Vagina (tissue), 2 donors: ENCODE results near the gene CCDC197. TPM values are rescaled to one million over a fixed set of nuclear protein-coding genes. Genes with fewer than 3 reads are reported as not detected.

Experiments
- DNase-seq, 2 donors: peaks; one replicate each; pipeline ENCODE4 v3.0.0-alpha.2; 2017; ENCODE audit errors: extremely low spot score in 2 of 2
- H3K27ac ChIP-seq: fragments of 200-600 bp; sonication (generic); one replicate; pipeline ENCODE4 v1.5.1; 2019
- H3K27me3 ChIP-seq: fragments of 200-600 bp; sonication (generic); one replicate; pipeline ENCODE4 v1.5.1; 2019
- H3K36me3 ChIP-seq, 2 donors: fragments of 200-600 bp; sonication (generic); one replicate each; pipeline ENCODE4 v1.5.1; 2017 to 2019
- H3K4me1 ChIP-seq: fragments of 200-600 bp; sonication (generic); one replicate; pipeline ENCODE4 v1.5.1; 2019
- H3K4me3 ChIP-seq, 2 donors: fragments of 200-600 bp; sonication (generic); 1 replicate in 1 of 2; 2 replicates in 1 of 2; pipeline ENCODE4 v1.5.1; 2016 to 2019
- H3K9me3 ChIP-seq: fragments of 200-600 bp; sonication (generic); one replicate; pipeline ENCODE4 v1.5.1; 2019
- POLR2A ChIP-seq, 2 donors: fragments of 450-650 bp; IDR thresholded peaks; one replicate each; pipeline ENCODE4 v1.6.1; 2017; ENCODE audit warnings: antibody characterized with exemption in 2 of 2, mild to moderate bottlenecking in 2 of 2, moderate library complexity in 2 of 2
- POLR2AphosphoS5 ChIP-seq, 2 donors: sonication (generic); formaldehyde crosslinking; IDR thresholded peaks; one replicate each; pipeline ENCODE4 v1.9.0; 2017; ENCODE audit warnings: antibody characterized with exemption in 2 of 2, mild to moderate bottlenecking in 2 of 2, low read depth in 1 of 2; ENCODE audit not compliant: insufficient read depth in 1 of 2
- intact Hi-C: fragments of 100-400 bp; cut with DNase I; formaldehyde crosslinking; loops from one replicate; pipeline ENCODE4 v1.15.1; 2023
- total RNA-seq: library from RNA; depleted of rRNA; stranded (reverse); fragments of >200 nt; gene quantifications from one replicate; pipeline ENCODE4 v1.2.3, GENCODE V29; 2016
- TF ChIP-seq, protein P1 (sequence below), 3 experiments: fragments of 450-650 bp in 2 of 3; fragments of 200-600 bp in 1 of 3; sonication (generic) in 1 of 3; IDR thresholded peaks; one replicate each; pipeline ENCODE4 v1.5.1; 2017 to 2019; ENCODE audit warnings: antibody characterized with exemption in 3 of 3, mild to moderate bottlenecking in 2 of 3, moderate library complexity in 2 of 3

Gene CCDC197
- total RNA-seq, 1 donor from 2014 or later: not detected

GRCh38 chr14:94000267-94000666 is 3.2 kb downstream of the CCDC197 start:
- intact Hi-C loops: loop anchor here (2.0 kb wide), 1 partner anchor 61 kb away; no protein-coding TSS in a partner anchor
- no peaks in the 10 kb centered on the region for H3K36me3 ChIP-seq
- no peak for DNase-seq
- no peak overlapping the region for H3K27ac ChIP-seq
- TF ChIP-seq, protein P1, sequence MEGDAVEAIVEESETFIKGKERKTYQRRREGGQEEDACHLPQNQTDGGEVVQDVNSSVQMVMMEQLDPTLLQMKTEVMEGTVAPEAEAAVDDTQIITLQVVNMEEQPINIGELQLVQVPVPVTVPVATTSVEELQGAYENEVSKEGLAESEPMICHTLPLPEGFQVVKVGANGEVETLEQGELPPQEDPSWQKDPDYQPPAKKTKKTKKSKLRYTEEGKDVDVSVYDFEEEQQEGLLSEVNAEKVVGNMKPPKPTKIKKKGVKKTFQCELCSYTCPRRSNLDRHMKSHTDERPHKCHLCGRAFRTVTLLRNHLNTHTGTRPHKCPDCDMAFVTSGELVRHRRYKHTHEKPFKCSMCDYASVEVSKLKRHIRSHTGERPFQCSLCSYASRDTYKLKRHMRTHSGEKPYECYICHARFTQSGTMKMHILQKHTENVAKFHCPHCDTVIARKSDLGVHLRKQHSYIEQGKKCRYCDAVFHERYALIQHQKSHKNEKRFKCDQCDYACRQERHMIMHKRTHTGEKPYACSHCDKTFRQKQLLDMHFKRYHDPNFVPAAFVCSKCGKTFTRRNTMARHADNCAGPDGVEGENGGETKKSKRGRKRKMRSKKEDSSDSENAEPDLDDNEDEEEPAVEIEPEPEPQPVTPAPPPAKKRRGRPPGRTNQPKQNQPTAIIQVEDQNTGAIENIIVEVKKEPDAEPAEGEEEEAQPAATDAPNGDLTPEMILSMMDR (IDR thresholded peaks at IDR 0.05): no peak
- TF ChIP-seq POLR2A (IDR thresholded peaks at IDR 0.05) (no peak), POLR2AphosphoS5 (IDR thresholded peaks at IDR 0.05; ENCODE audit: insufficient read depth in 1 of 2, low read depth in 1 of 2) (no peak)
- H3K4me1 ChIP-seq: peaks cover 4% of the 10 kb centered on the region
- H3K27me3 ChIP-seq: no peaks in the 10 kb centered on the region
- H3K9me3 ChIP-seq: no peaks in the 10 kb centered on the region
- H3K4me3 ChIP-seq: no peak overlapping the region

DNA sequence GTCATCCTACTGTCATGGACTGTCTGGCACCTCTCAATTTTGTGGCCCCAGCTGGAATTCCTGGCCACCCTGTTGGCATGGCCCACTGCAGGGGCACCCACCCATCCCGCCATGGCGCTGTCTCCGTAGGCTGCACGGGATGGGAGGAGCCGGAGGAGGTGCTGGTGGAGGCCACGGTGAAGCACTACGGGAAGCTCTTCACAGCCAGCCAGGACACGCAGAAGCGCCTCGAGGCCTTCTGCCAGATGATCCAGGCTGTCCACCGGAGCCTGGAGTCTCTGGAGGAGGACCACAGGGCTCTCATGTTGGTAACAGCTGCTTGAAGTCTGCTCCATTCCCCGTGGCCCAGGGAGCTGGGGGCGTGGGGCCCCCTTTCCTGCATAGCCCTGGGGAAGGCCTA is 3.9 kb downstream of the CCDC197 start:
- Histone ChIP-seq H3K4me1 (no peaks in the 10 kb centered on the region), H3K27ac (no peak overlapping the region), H3K9me3 (no peaks in the 10 kb centered on the region), H3K36me3 (no peaks in the 10 kb centered on the region), H3K27me3 (no peaks in the 10 kb centered on the region), H3K4me3 (no peak overlapping the region)
- no peak for DNase-seq
- TF ChIP-seq, protein P1 (IDR thresholded peaks at IDR 0.05): no peak
- TF ChIP-seq POLR2AphosphoS5 (IDR thresholded peaks at IDR 0.05; ENCODE audit: insufficient read depth in 1 of 2, low read depth in 1 of 2) (no peak), POLR2A (IDR thresholded peaks at IDR 0.05) (no peak)
- intact Hi-C loops: loop anchor here (2.0 kb wide), 1 partner anchor 62 kb away; no protein-coding TSS in a partner anchor

DNA sequence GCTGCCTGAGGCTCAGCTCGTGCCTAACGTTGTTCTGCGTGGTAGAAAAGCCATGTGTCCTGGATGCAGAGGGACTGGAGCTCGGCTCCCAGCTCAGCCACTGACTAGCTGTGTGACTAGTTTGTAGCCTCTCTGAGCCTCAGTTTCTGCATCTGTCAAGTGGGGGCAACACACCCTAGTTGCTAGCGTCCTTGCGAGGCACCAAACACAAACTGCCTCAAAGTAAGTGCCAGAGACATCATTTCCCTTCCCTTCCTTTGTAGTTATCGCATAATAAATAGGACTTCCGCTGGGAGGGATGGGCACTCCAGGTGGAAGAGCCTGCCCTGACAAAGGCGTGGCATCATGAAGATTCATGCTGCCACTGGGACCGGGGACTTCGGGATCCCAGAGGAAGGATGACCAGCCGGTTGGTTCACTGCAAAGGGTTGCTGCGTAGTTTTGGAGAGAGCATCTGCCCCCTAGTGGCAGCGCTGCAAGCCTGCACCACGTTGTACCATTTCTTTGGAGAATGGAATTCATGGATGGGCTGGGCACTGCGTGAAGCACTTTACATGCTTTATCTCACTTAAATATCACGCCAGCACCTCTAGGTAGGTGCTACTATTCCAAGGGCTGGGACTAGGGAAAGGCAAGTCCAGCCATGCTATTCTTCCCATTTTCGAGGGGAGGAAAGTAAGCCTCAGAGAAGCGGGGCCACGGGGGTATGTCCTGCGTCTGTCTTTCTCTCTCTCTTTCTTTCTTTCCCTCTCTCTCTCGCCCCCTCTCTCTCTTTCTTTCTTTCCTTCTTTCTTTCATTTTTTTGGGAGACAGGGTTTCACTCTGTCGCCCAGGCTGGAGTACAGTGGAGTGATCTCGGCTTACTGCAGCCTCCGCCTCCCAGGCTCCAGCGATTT is 4.6 kb downstream of the CCDC197 start:
- Histone ChIP-seq H3K4me3 (no peak overlapping the region), H3K4me1 (no peaks in the 10 kb centered on the region), H3K9me3 (no peaks in the 10 kb centered on the region), H3K27me3 (no peaks in the 10 kb centered on the region), H3K36me3 (no peaks in the 10 kb centered on the region), H3K27ac (no peak overlapping the region)
- no peak for DNase-seq
- intact Hi-C loops: loop anchor here (2.0 kb wide), 1 partner anchor 63 kb away; no protein-coding TSS in a partner anchor
- TF ChIP-seq POLR2AphosphoS5 (IDR thresholded peaks at IDR 0.05; ENCODE audit: insufficient read depth in 1 of 2, low read depth in 1 of 2): peak in 1 of 2 donors; percentile 10
- TF ChIP-seq, protein P1 (IDR thresholded peaks at IDR 0.05): peak; percentile 93 to 96 (median 93)
- TF ChIP-seq POLR2A (IDR thresholded peaks at IDR 0.05): no peak

- Histone ChIP-seq H3K9me3 (no peaks in the 10 kb centered on the region), H3K4me1 (no peaks in the 10 kb centered on the region), H3K36me3 (no peaks in the 10 kb centered on the region), H3K27ac (no peak overlapping the region), H3K4me3 (no peak overlapping the region), H3K27me3 (no peaks in the 10 kb centered on the region)
- intact Hi-C loops: no loop called here
- DNase-seq: no peak
- TF ChIP-seq, protein P1 (IDR thresholded peaks at IDR 0.05): no peak
- TF ChIP-seq POLR2AphosphoS5 (IDR thresholded peaks at IDR 0.05; ENCODE audit: insufficient read depth in 1 of 2, low read depth in 1 of 2) (no peak), POLR2A (IDR thresholded peaks at IDR 0.05) (no peak)
Measured at GRCh38 chr14:94003397-94003796, 6.3 kb downstream of the CCDC197 start.

DNA sequence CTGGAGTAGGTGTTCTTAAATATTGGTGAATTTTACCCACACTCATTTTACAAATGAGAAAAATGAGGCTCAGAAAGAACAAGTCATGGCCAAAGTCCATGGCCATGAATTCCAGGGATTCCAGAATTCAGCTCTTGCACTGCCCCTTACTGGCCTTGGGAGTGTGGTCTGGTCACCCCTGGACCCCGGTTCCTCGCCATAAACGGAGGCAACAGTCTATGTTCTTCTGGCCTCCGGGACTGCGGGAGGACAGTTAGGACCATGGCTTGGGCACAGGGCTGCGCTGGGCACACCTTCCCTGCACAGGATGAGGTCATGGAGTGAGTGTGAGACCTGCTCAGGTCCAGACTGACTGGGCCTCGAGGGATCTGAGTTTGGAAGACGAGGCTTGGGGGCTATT is 6.9 kb downstream of the CCDC197 start:
- Histone ChIP-seq H3K27me3 (no peaks in the 10 kb centered on the region), H3K4me1 (no peaks in the 10 kb centered on the region), H3K36me3 (no peaks in the 10 kb centered on the region), H3K4me3 (no peak overlapping the region), H3K27ac (no peak overlapping the region), H3K9me3 (no peaks in the 10 kb centered on the region)
- intact Hi-C loops: no loop called here
- TF ChIP-seq, protein P1 (IDR thresholded peaks at IDR 0.05): no peak
- TF ChIP-seq POLR2AphosphoS5 (IDR thresholded peaks at IDR 0.05; ENCODE audit: insufficient read depth in 1 of 2, low read depth in 1 of 2): no peak
- DNase-seq: no peak
